ENCODE data around the gene MRPL10. TPM values are rescaled to one million over a fixed set of nuclear protein-coding genes. Genes with fewer than 3 reads are reported as not detected.

MRPL10 gene
- total RNA-seq, 4 donors from 2014 or later, result 23.4 to 33.4 (median 29.9) TPM

GRCh38 chr17:47847341-47848197 lies 16.2 kb upstream of the MRPL10 start:
- DNase-seq (ENCODE audit: low spot score in 2 of 2), result no peak
- Histone ChIP-seq H3K4me1 (peaks cover 0 to 40% (median 20%) of the 10 kb centered on the region in 4 donors), H3K27me3 (peaks cover 0 to 78% of the 10 kb centered on the region in 2 donors), H3K36me3 (no peaks in the 10 kb centered on the region), H3K4me3 (no peak overlapping the region), H3K9me3 (no peaks in the 10 kb centered on the region), H3K27ac (no peak overlapping the region)
- 12 to 18% methylated on average over 14 to 44 of the region's 71 CpGs for WGBS, 2 donors
- peak in 2 of 5 experiments; percentile 18 to 20 for TF ChIP-seq CTCF (IDR thresholded peaks at IDR 0.05)
- TF ChIP-seq EP300 (IDR thresholded peaks at IDR 0.05), result no peak
- TF ChIP-seq POLR2A (IDR thresholded peaks at IDR 0.05), result no peak

- no peak for DNase-seq (ENCODE audit: low spot score in 2 of 2)
- H3K36me3 ChIP-seq, result no peaks in the 10 kb centered on the region
- peaks cover 0 to 70% of the 10 kb centered on the region in 2 donors for H3K27me3 ChIP-seq
- H3K9me3 ChIP-seq, result no peaks in the 10 kb centered on the region
- WGBS, 2 donors, result 14 to 21% methylated on average over 29 to 31 of the region's 31 CpGs
- H3K4me1 ChIP-seq, result peaks cover 0 to 33% (median 19%) of the 10 kb centered on the region in 4 donors
- TF ChIP-seq CTCF (IDR thresholded peaks at IDR 0.05) (peak in 1 of 5 experiments; percentile 1), POLR2A (IDR thresholded peaks at IDR 0.05) (no peak), EP300 (IDR thresholded peaks at IDR 0.05) (no peak)
- H3K4me3 ChIP-seq, result no peak overlapping the region
- no peak overlapping the region for H3K27ac ChIP-seq
Measured at GRCh38 chr17:47846716-47847340, 15.5 kb upstream of the MRPL10 start.

- H3K4me1 ChIP-seq, result peaks cover 0 to 28% (median 11%) of the 10 kb centered on the region in 4 donors
- TF ChIP-seq POLR2A (IDR thresholded peaks at IDR 0.05) (no peak), CTCF (IDR thresholded peaks at IDR 0.05) (no peak), EP300 (IDR thresholded peaks at IDR 0.05) (no peak)
- no peaks in the 10 kb centered on the region for H3K36me3 ChIP-seq
- peaks cover 0 to 59% of the 10 kb centered on the region in 2 donors for H3K27me3 ChIP-seq
- DNase-seq (ENCODE audit: low spot score in 2 of 2), result no peak
- no peak overlapping the region for H3K4me3 ChIP-seq
- WGBS, 2 donors, result 71 to 77% methylated on average over 3 of the region's 3 CpGs
- no peak overlapping the region for H3K27ac ChIP-seq
- no peaks in the 10 kb centered on the region for H3K9me3 ChIP-seq
Measured at GRCh38 chr17:47845716-47846075, 14.4 kb upstream of the MRPL10 start.

- 50 to 63% methylated on average over 4 of the region's 4 CpGs for WGBS, 2 donors
- Histone ChIP-seq H3K9me3 (no peaks in the 10 kb centered on the region), H3K36me3 (no peaks in the 10 kb centered on the region), H3K27me3 (peaks cover 0 to 52% of the 10 kb centered on the region in 2 donors), H3K4me1 (peaks cover 0 to 31% (median 10%) of the 10 kb centered on the region in 4 donors), H3K4me3 (no peak overlapping the region), H3K27ac (no peak overlapping the region)
- TF ChIP-seq POLR2A (IDR thresholded peaks at IDR 0.05), result no peak
- TF ChIP-seq EP300 (IDR thresholded peaks at IDR 0.05), result no peak
- TF ChIP-seq CTCF (IDR thresholded peaks at IDR 0.05), result no peak
- no peak for DNase-seq (ENCODE audit: low spot score in 2 of 2)
Measured at GRCh38 chr17:47844814-47845715, 13.7 kb upstream of the MRPL10 start.

All from tibial nerve (tissue), 4 donors.